GM23338 (cell line): ENCODE results near the gene CNKSR1. TPM values are rescaled to one million over a fixed set of nuclear protein-coding genes. Genes with fewer than 3 reads are reported as not detected.

Experiments
- ATAC-seq: fragments of 200-7000 bp; cut with Tn5 transposase; 3 replicates; pipeline ENCODE4 v1.9.1; 2020
- DNase-seq: peaks from one replicate; pipeline ENCODE4 v3.0.0-alpha.2; 2015; ENCODE audit warnings: low spot score
- H2AFZ ChIP-seq: fragments of 200-600 bp; sonication (generic); 2 replicates; pipeline ENCODE4 v1.8.0; 2016; ENCODE audit warnings: antibody characterized with exemption, mild to moderate bottlenecking, moderate library complexity
- H3F3A ChIP-seq: fragments of 200-600 bp; sonication (generic); replicated peaks from 2 replicates; pipeline ENCODE4 v1.8.0; 2017; ENCODE audit warnings: antibody characterized with exemption, mixed run types, low read depth
- H3K27ac ChIP-seq: fragments of 200-600 bp; sonication (generic); 2 replicates; pipeline ENCODE4 v1.6.1; 2016; ENCODE audit warnings: low read depth
- H3K27me3 ChIP-seq: fragments of 200-600 bp; sonication (generic); 2 replicates; pipeline ENCODE4 v1.8.0; 2016; ENCODE audit warnings: mild to moderate bottlenecking, mixed run types, moderate library complexity; ENCODE audit not compliant: insufficient read depth
- H3K36me3 ChIP-seq: fragments of 200-600 bp; sonication (generic); 2 replicates; pipeline ENCODE4 v1.8.0; 2016; ENCODE audit warnings: mild to moderate bottlenecking; ENCODE audit not compliant: insufficient read depth
- H3K4me1 ChIP-seq: fragments of 200-600 bp; sonication (generic); 2 replicates; pipeline ENCODE4 v1.8.0; 2016; ENCODE audit warnings: mild to moderate bottlenecking, moderate library complexity; ENCODE audit not compliant: insufficient read depth
- H3K4me2 ChIP-seq: fragments of 200-600 bp; sonication (generic); 2 replicates; pipeline ENCODE4 v1.7.1; 2017; ENCODE audit warnings: mixed run types
- H3K4me3 ChIP-seq: fragments of 200-600 bp; sonication (generic); 2 replicates; pipeline ENCODE4 v1.6.1; 2016; ENCODE audit warnings: mixed run types
- H3K79me2 ChIP-seq: fragments of 200-600 bp; sonication (generic); replicated peaks from 2 replicates; pipeline ENCODE4 v1.8.0; 2017; ENCODE audit warnings: mild to moderate bottlenecking; ENCODE audit not compliant: insufficient read depth
- H3K9me2 ChIP-seq: fragments of 200-600 bp; sonication (generic); 2 replicates; pipeline ENCODE4 v1.8.0; 2017; ENCODE audit not compliant: insufficient read depth
- H4K20me1 ChIP-seq: fragments of 200-600 bp; sonication (generic); replicated peaks from 2 replicates; pipeline ENCODE4 v1.8.0; 2017; ENCODE audit warnings: mild to moderate bottlenecking; ENCODE audit not compliant: insufficient read depth
- H3K27ac Mint-ChIP-seq: 2 replicates; pipeline ENCODE4 v1.8.0; 2020; ENCODE audit warnings: inconsistent platforms, mild to moderate bottlenecking, moderate library complexity, mixed read lengths
- H3K27me3 Mint-ChIP-seq: 3 replicates; pipeline ENCODE4 v1.8.0; 2022; ENCODE audit warnings: low read depth, mild to moderate bottlenecking, moderate library complexity, mixed read lengths, inconsistent platforms; ENCODE audit not compliant: insufficient read depth, poor library complexity
- H3K36me3 Mint-ChIP-seq: 3 replicates; pipeline ENCODE4 v1.8.0; 2021; ENCODE audit warnings: low read depth, mild to moderate bottlenecking, inconsistent platforms, moderate library complexity, mixed read lengths
- H3K4me1 Mint-ChIP-seq: 3 replicates; pipeline ENCODE4 v1.8.0; 2020; ENCODE audit warnings: mild to moderate bottlenecking, inconsistent platforms, mixed read lengths
- H3K4me3 Mint-ChIP-seq: 3 replicates; pipeline ENCODE4 v1.8.0; 2021; ENCODE audit warnings: moderate library complexity, mild to moderate bottlenecking, inconsistent platforms, mixed read lengths
- H3K9me3 Mint-ChIP-seq: 3 replicates; pipeline ENCODE4 v1.8.0; 2020; ENCODE audit warnings: moderate library complexity, mild to moderate bottlenecking, inconsistent platforms, mixed read lengths
- CREB1 ChIP-seq: fragments of 250-450 bp; sonication (Bioruptor Pico); IDR thresholded peaks from 2 replicates; pipeline ENCODE4 v1.5.0; 2020; ENCODE audit warnings: low read depth, mild to moderate bottlenecking, moderate library complexity
- ETS1 ChIP-seq: IDR thresholded peaks from 2 replicates; pipeline ENCODE4 v1.6.1; 2016; ENCODE audit warnings: antibody characterized with exemption
- EZH2phosphoT487 ChIP-seq: fragments of 200-600 bp; sonication (generic); IDR thresholded peaks from one replicate; pipeline ENCODE4 v1.8.1; 2018; ENCODE audit warnings: antibody characterized with exemption; ENCODE audit not compliant: unreplicated experiment
- JUNB ChIP-seq: IDR thresholded peaks from one replicate; pipeline ENCODE4 v1.6.1; 2016; ENCODE audit warnings: antibody characterized with exemption; ENCODE audit not compliant: unreplicated experiment
- NANOG ChIP-seq: IDR thresholded peaks from 2 replicates; pipeline ENCODE4 v1.6.1; 2016; ENCODE audit warnings: antibody characterized with exemption, borderline replicate concordance
- POLR2AphosphoS5 ChIP-seq: IDR thresholded peaks from 2 replicates; pipeline ENCODE4 v1.6.1; 2016; ENCODE audit warnings: antibody characterized with exemption, low read depth
- STAT1 ChIP-seq: IDR thresholded peaks from one replicate; pipeline ENCODE4 v1.6.1; 2016; ENCODE audit warnings: antibody characterized with exemption; ENCODE audit not compliant: unreplicated experiment
- ZNF114 ChIP-seq: fragments of 250-450 bp; sonication (Bioruptor Pico); IDR thresholded peaks from 2 replicates; pipeline ENCODE4 v1.5.0; 2020; ENCODE audit warnings: mild to moderate bottlenecking, moderate library complexity
- ZNF331 ChIP-seq: fragments of 250-450 bp; sonication (Bioruptor Pico); IDR thresholded peaks from 2 replicates; pipeline ENCODE4 v1.5.0; 2020; ENCODE audit warnings: low read depth, mild to moderate bottlenecking, moderate library complexity
- ZNF462 ChIP-seq: fragments of 250-450 bp; sonication (Bioruptor Pico); IDR thresholded peaks from 2 replicates; pipeline ENCODE4 v1.5.0; 2020; ENCODE audit warnings: mild to moderate bottlenecking, moderate library complexity
- polyA plus RNA-seq: library from polyadenylated mRNA; unstranded; fragments of >200 nt; fragmentation: Nextera tagmentation; extraction: Ambion mirVana; gene quantifications from 2 replicates; pipeline ENCODE4 v1.2.1, GENCODE V29; 2016
- total RNA-seq: library from RNA; depleted of rRNA; stranded (reverse); fragments of >200 nt; shearing (Covaris generic); gene quantifications from 2 replicates; pipeline ENCODE4 v1.2.3, GENCODE V29; 2014

CNKSR1 gene
- total and polyA plus RNA-seq, 2 experiments from 2014 or later = 9.7 to 12.5 TPM

GRCh38 chr1:26129778-26130177 lies 47.5 kb upstream of the CNKSR1 start (continued):
- TF ChIP-seq ZNF462 (CRISPR knock-in tag) (no peak), ZNF114 (CRISPR knock-in tag) (no peak), STAT1 (no peak), CREB1 (CRISPR knock-in tag) (no peak), ETS1 (no peak), EZH2phosphoT487 (no peak), POLR2AphosphoS5 (no peak)

- H3K36me3 ChIP-seq = no peaks in the 10 kb centered on the region
- H3K27ac ChIP-seq = no peak overlapping the region
- H3K27me3 Mint-ChIP-seq = no peaks in the 10 kb centered on the region
- H3K36me3 Mint-ChIP-seq = no peaks in the 10 kb centered on the region
- no peaks in the 10 kb centered on the region for H3K4me1 ChIP-seq
- H3K4me3 Mint-ChIP-seq = no peak overlapping the region
- no peaks in the 10 kb centered on the region for H3K9me2 ChIP-seq
- H3K79me2 ChIP-seq = no peaks in the 10 kb centered on the region
- no peaks in the 10 kb centered on the region for H3K27me3 ChIP-seq
- H3K4me3 ChIP-seq = no peak overlapping the region
- peak overlapping the region; percentile 16; the same call in 1 of the 2 replicates for H2AFZ ChIP-seq
- no peak for ATAC-seq
- H3K4me2 ChIP-seq = no peak overlapping the region
- no peak overlapping the region for H3K27ac Mint-ChIP-seq
- H4K20me1 ChIP-seq = no peaks in the 10 kb centered on the region
- H3K9me3 Mint-ChIP-seq = no peaks in the 10 kb centered on the region; the same call in 2 of the 3 replicates
- DNase-seq = no peak
- no peaks in the 10 kb centered on the region for H3F3A ChIP-seq
- H3K4me1 Mint-ChIP-seq = peaks cover 10% of the 10 kb centered on the region; the same call in 2 of the 3 replicates
- TF ChIP-seq EZH2phosphoT487 = no peak
- no peak for TF ChIP-seq NANOG
- no peak for TF ChIP-seq ZNF114 (CRISPR knock-in tag)
- TF ChIP-seq ZNF331 = no peak
- no peak for TF ChIP-seq JUNB
- no peak for TF ChIP-seq ZNF462 (CRISPR knock-in tag)
Measured at GRCh38 chr1:26130695-26131094, 46.6 kb upstream of the CNKSR1 start.
